GM12865 (cell line): Measurements from ENCODE around the gene MAML3.

Experiments
- DNase-seq: peaks from one replicate; pipeline ENCODE4 v3.0.0; 2010; ENCODE audit warnings: low read depth
- H3K4me3 ChIP-seq: 2 replicates; pipeline ENCODE4 v1.5.1; 2011; ENCODE audit warnings: mild to moderate bottlenecking, low read depth, low read length, control low read depth
- TF ChIP-seq, protein P1 (sequence below): IDR thresholded peaks from 2 replicates; pipeline ENCODE4 v1.5.1; 2011; ENCODE audit warnings: low read length, control low read depth, low read depth, inconsistent platforms; ENCODE audit not compliant: insufficient read depth; ENCODE audit errors: missing control alignments

The MAML3 gene

DNA sequence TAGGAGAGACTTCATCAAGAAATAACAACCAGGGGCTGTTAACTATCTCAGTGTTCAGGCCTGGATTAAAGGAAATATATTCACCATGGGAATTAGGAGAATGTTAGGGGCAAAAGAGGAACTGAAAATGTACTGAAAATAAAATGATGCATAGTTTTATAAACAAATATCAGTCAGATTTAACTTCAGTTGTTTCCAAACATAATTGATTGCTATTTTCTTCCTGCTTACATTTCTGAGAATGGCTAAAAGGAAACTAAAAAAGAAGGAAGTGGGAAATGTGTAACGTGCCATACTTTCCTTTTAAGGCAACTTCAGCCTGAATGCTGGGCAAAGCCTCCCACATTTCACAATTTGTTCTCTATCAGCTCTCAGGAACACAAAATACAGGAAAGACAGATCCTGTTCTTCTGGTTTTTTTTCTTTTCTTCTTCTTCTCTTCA lies 178.1 kb downstream of the MAML3 start:
- TF ChIP-seq, protein P1, sequence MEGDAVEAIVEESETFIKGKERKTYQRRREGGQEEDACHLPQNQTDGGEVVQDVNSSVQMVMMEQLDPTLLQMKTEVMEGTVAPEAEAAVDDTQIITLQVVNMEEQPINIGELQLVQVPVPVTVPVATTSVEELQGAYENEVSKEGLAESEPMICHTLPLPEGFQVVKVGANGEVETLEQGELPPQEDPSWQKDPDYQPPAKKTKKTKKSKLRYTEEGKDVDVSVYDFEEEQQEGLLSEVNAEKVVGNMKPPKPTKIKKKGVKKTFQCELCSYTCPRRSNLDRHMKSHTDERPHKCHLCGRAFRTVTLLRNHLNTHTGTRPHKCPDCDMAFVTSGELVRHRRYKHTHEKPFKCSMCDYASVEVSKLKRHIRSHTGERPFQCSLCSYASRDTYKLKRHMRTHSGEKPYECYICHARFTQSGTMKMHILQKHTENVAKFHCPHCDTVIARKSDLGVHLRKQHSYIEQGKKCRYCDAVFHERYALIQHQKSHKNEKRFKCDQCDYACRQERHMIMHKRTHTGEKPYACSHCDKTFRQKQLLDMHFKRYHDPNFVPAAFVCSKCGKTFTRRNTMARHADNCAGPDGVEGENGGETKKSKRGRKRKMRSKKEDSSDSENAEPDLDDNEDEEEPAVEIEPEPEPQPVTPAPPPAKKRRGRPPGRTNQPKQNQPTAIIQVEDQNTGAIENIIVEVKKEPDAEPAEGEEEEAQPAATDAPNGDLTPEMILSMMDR, result no peak
- DNase-seq, result peak; percentile 14
- no peak overlapping the region for H3K4me3 ChIP-seq

DNA sequence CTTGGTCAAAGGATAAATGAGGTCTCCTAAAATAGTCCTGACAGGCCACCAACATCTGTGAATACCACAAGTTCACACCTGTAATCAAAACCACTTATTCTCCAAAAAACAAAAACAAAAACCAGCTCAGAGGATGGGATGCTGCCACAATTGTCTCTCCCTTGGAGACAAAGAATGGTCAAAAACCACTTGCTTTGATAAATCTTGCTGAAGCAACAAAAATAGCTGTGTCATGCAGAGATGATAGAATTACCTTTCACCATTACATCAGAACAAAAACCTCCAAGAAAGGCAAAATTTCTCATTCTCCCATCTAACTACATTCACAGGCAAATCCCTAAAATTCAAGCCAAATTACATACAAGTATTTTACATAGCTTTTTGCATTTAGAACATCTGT lies 180.4 kb downstream of the MAML3 start:
- TF ChIP-seq, protein P1, result no peak
- H3K4me3 ChIP-seq, result no peak overlapping the region
- no peak for DNase-seq

DNA sequence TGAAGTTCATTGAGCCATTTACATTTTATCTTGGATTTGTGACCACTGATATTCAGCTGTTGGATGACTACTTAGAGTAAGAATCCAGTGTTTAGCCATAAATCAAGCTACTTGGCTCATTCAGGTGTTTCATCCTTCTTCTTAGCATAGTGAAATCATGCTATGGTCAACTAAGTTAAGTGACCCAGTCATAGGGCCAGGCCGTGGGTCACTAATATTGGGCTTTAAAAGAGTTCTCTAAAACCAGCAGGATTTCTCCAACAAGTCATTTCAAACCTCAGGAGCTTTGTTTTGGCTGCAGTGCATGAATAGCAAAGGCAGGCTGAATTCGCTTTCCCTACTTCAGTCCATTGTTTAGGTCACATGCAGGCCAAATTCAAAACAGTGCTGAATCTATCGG lies 181.0 kb downstream of the MAML3 start:
- TF ChIP-seq, protein P1, result no peak
- H3K4me3 ChIP-seq, result no peak overlapping the region

GRCh38 chr4:139972305-139972704 lies 181.7 kb downstream of the MAML3 start:
- TF ChIP-seq, protein P1, result no peak
- DNase-seq, result peak; percentile 14
- H3K4me3 ChIP-seq, result no peak overlapping the region

More for the DNA sequence above, 181.0 kb downstream of the MAML3 start:
- DNase-seq, result no peak

- DNase-seq, result no peak
- TF ChIP-seq, protein P1, result no peak
Measured at GRCh38 chr4:139971111-139971510, 182.9 kb downstream of the MAML3 start.

DNA sequence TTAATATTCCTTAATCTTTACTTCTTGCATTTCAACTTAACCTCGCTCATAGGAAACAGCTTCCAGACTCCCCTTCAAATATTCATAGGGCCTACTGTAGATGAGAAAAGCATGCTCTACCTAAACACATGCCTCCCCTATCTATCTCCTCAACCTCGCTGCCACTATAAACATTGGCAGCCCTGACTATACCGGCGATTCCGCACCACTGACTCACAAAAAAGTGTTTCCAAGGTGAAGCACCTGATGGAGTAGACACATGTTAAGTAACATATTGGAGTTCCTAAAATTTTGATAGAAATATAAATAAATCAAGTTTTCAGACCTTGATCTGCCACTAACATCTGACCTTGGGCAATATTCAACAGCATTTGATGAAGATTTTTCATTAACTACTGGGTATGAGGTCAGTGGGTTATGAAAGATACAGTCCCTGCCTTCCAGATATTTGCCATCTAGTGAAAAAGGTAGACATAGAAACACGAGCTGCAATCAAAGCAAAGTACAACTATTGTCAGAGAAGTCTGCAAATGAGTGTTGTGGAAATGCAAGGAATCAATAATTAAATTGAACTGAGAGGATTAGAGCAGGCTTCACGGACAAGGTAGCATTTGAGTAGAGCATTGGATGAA lies 184.2 kb downstream of the MAML3 start:
- no peak for DNase-seq
- TF ChIP-seq, protein P1, result no peak
- no peak overlapping the region for H3K4me3 ChIP-seq

More at GRCh38 chr4:139971111-139971510, 182.9 kb downstream of the MAML3 start:
- no peak overlapping the region for H3K4me3 ChIP-seq

GRCh38 chr4:139968831-139969230 lies 185.2 kb downstream of the MAML3 start:
- no peak for DNase-seq
- TF ChIP-seq, protein P1, result no peak
- no peak overlapping the region for H3K4me3 ChIP-seq
